ENCODE data around the gene APAF1.

APAF1 gene

GRCh38 chr12:98686603-98687002 lies 41.5 kb downstream of the APAF1 start:
- no peak for TF ChIP-seq CTCF (IDR thresholded peaks at IDR 0.05; ENCODE audit: insufficient read depth, low read depth, low read length, missing control alignments)
- no peak for DNase-seq (ENCODE audit: low read depth)
- no peak overlapping the region for H3K4me3 ChIP-seq (ENCODE audit: low read length)

- H3K4me3 ChIP-seq (ENCODE audit: low read length) = no peak overlapping the region
- no peak for TF ChIP-seq CTCF (IDR thresholded peaks at IDR 0.05; ENCODE audit: insufficient read depth, low read depth, low read length, missing control alignments)
Measured at GRCh38 chr12:98691351-98691750, 46.3 kb downstream of the APAF1 start.

GRCh38 chr12:98696036-98696646 lies 51.1 kb downstream of the APAF1 start:
- H3K4me3 ChIP-seq (ENCODE audit: low read length) = no peak overlapping the region
- TF ChIP-seq CTCF (IDR thresholded peaks at IDR 0.05; ENCODE audit: insufficient read depth, low read depth, low read length, missing control alignments) = no peak
- DNase-seq (ENCODE audit: low read depth) = no peak

More at GRCh38 chr12:98691351-98691750, 46.3 kb downstream of the APAF1 start:
- no peak for DNase-seq (ENCODE audit: low read depth)

- TF ChIP-seq CTCF (IDR thresholded peaks at IDR 0.05; ENCODE audit: insufficient read depth, low read depth, low read length, missing control alignments) = no peak
- DNase-seq (ENCODE audit: low read depth) = no peak
Measured at GRCh38 chr12:98697209-98697608, 52.1 kb downstream of the APAF1 start.

GRCh38 chr12:98698603-98699463 lies 53.7 kb downstream of the APAF1 start:
- peak; percentile 59 for DNase-seq (ENCODE audit: low read depth)
- TF ChIP-seq CTCF (IDR thresholded peaks at IDR 0.05; ENCODE audit: insufficient read depth, low read depth, low read length, missing control alignments) = peak; percentile 63
- H3K4me3 ChIP-seq (ENCODE audit: low read length) = no peak overlapping the region

More at GRCh38 chr12:98697209-98697608, 52.1 kb downstream of the APAF1 start:
- no peak overlapping the region for H3K4me3 ChIP-seq (ENCODE audit: low read length)

- no peak for DNase-seq (ENCODE audit: low read depth)
- no peak for TF ChIP-seq CTCF (IDR thresholded peaks at IDR 0.05; ENCODE audit: insufficient read depth, low read depth, low read length, missing control alignments)
- no peak overlapping the region for H3K4me3 ChIP-seq (ENCODE audit: low read length)
Measured at GRCh38 chr12:98699586-98699985, 54.5 kb downstream of the APAF1 start.
